ENCODE data around the gene KDM6B.
A peak's percentile ranks its signal among the peaks of the same experiment; 100 is the strongest.

Gene KDM6B

GRCh38 chr17:7854851-7855659 lies 21.0 kb downstream of the KDM6B start, which contains the start of gene TMEM88:
TSS of gene TMEM88 (plus strand) at chr17:7855066. CDS start at chr17:7855075, 9 bp downstream.
- Mint-ChIP-seq H3K9me3 (no peaks in the 10 kb centered on the region), H3K4me1 (peaks cover 5% of the 10 kb centered on the region), H3K27me3 (ENCODE audit: low read depth) (peaks cover 3% of the 10 kb centered on the region), H3K27ac (no peak within 1 kb of the TSS), H3K36me3 (ENCODE audit: low read depth) (peaks cover 44% of the 10 kb centered on the region), H3K4me3 (peak within 1 kb of the TSS; percentile 36 to 66 (median 41))
- no peak for TF ChIP-seq CTCF (IDR thresholded peaks at IDR 0.05; ENCODE audit: unreplicated experiment in 3 of 3)

GRCh38 chr17:7855660-7856010 lies 21.6 kb downstream of the KDM6B start:
- no peak overlapping the region for H3K27ac Mint-ChIP-seq
- peaks cover 3% of the 10 kb centered on the region for H3K27me3 Mint-ChIP-seq (ENCODE audit: low read depth)
- no peak for TF ChIP-seq CTCF (IDR thresholded peaks at IDR 0.05; ENCODE audit: unreplicated experiment in 3 of 3)
- peaks cover 5% of the 10 kb centered on the region for H3K4me1 Mint-ChIP-seq
- no peak overlapping the region for H3K4me3 Mint-ChIP-seq
- H3K36me3 Mint-ChIP-seq (ENCODE audit: low read depth) = peaks cover 39% of the 10 kb centered on the region
- H3K9me3 Mint-ChIP-seq = no peaks in the 10 kb centered on the region

- no peak overlapping the region for H3K4me3 Mint-ChIP-seq
- peaks cover 33% of the 10 kb centered on the region for H3K36me3 Mint-ChIP-seq (ENCODE audit: low read depth)
- TF ChIP-seq CTCF (IDR thresholded peaks at IDR 0.05; ENCODE audit: unreplicated experiment in 3 of 3) = no peak
- no peak overlapping the region for H3K27ac Mint-ChIP-seq
- peaks cover 3% of the 10 kb centered on the region for H3K27me3 Mint-ChIP-seq (ENCODE audit: low read depth)
- H3K4me1 Mint-ChIP-seq = peaks cover 5% of the 10 kb centered on the region
- no peaks in the 10 kb centered on the region for H3K9me3 Mint-ChIP-seq
These were observed 22.2 kb downstream of the KDM6B start for GRCh38 chr17:7856011-7856810.

- Mint-ChIP-seq H3K9me3 (no peaks in the 10 kb centered on the region), H3K27ac (no peak within 1 kb of the TSS), H3K4me3 (no peak within 1 kb of the TSS), H3K27me3 (ENCODE audit: low read depth) (peaks cover 3% of the 10 kb centered on the region), H3K36me3 (ENCODE audit: low read depth) (peaks cover 25% of the 10 kb centered on the region), H3K4me1 (peaks cover 5% of the 10 kb centered on the region)
- peak; percentile 20 to 45 (median 34) for TF ChIP-seq CTCF (IDR thresholded peaks at IDR 0.05; ENCODE audit: unreplicated experiment in 3 of 3)
These were observed 23.0 kb downstream of the KDM6B start, which contains the start of gene NAA38 for GRCh38 chr17:7856811-7857712. TSS of gene NAA38 (minus strand) at chr17:7857559. CDS start at chr17:7857463, 96 bp downstream.

GRCh38 chr17:7857713-7858521 lies 23.9 kb downstream of the KDM6B start, which contains the start of gene CYB5D1:
TSS of gene CYB5D1 (plus strand) at chr17:7858003. CDS start at chr17:7858135, 132 bp downstream.
- no peak for TF ChIP-seq CTCF (IDR thresholded peaks at IDR 0.05; ENCODE audit: unreplicated experiment in 3 of 3)
- Mint-ChIP-seq H3K36me3 (ENCODE audit: low read depth) (peaks cover 20% of the 10 kb centered on the region), H3K9me3 (no peaks in the 10 kb centered on the region), H3K4me1 (peaks cover 10% of the 10 kb centered on the region), H3K27ac (no peak within 1 kb of the TSS), H3K4me3 (no peak within 1 kb of the TSS), H3K27me3 (ENCODE audit: low read depth) (peaks cover 3% of the 10 kb centered on the region)

All from nephron (organoid).